GF-D8 (cell line): ENCODE data around the gene NXN.
"Not testable (repeated sequence)": the region's sequence is repeated elsewhere in the genome, so short reads cannot be mapped to it uniquely, and the experiment has no call there.

Experiments used
- DNase-seq: peaks from one replicate; lab custom pipeline; 2025; lab: John Stamatoyannopoulos, UW

The NXN gene

GRCh38 chr17:767076-767475, 212.5 kb downstream of the NXN start:
- no peak for DNase-seq

- no peak for DNase-seq
Observed at GRCh38 chr17:760371-760770, 219.2 kb downstream of the NXN start.

- DNase-seq: no peak
Observed at GRCh38 chr17:759964-760363, 219.6 kb downstream of the NXN start.

GRCh38 chr17:756010-756567, 223.5 kb downstream of the NXN start:
- not testable (repeated sequence) for DNase-seq

- DNase-seq: not testable (repeated sequence)
Observed at GRCh38 chr17:755319-755961, 224.1 kb downstream of the NXN start.

DNA sequence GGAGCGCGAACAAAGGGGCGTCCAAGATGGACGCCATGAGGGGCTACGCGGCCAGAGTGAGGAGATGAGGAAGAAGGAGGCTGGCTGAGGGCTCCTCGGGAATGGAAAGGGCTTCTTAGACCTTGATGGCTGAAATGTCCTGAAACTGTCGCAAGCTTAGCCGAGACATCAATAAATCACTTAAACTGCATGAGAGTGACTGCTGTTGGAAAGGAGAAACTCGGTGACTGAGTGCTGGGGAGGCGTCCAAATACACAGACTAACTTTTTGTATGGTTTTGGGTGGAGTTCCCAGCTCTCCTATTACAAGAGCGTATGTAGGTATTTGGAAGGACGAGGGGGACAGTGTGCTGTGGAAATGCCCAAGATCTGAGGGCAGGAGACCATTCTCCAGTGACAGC, 226.2 kb downstream of the NXN start:
- no peak for DNase-seq

DNA sequence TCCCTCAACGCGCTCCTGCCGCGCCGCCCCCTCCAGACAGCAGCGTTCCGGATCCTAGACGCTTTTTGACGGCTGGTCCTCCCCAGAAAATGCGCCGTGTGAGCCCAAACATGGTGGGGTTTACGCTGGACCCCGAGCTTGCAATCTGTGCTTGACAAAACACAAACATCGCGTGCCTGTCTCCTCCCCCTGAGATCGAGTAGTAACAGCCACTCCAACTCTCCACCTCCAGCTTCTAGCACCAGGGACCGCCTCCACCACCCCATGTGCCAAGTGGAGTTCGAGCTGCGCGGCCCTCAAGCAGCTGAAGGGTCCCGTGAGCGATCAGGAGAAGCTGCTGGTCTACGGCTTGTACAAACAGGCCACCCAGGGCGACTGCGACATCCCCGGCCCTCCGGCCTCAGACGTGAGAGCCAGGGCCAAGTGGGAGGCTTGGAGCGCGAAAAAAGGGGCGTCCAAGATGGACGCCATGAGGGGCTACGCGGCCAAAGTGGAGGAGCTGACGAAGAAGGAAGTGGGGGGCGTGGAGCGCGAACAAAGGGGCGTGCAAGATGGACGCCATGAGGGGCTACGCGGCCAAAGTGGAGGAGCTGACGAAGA, 226.9 kb downstream of the NXN start:
- DNase-seq: no peak

GRCh38 chr17:752002-752619, 227.5 kb downstream of the NXN start, which contains the start of gene GEMIN4:
Gene GEMIN4 (minus strand): TSS chr17:752264. CDS start chr17:752142, 122 bp downstream.
- peak; percentile 16 for DNase-seq

DNA sequence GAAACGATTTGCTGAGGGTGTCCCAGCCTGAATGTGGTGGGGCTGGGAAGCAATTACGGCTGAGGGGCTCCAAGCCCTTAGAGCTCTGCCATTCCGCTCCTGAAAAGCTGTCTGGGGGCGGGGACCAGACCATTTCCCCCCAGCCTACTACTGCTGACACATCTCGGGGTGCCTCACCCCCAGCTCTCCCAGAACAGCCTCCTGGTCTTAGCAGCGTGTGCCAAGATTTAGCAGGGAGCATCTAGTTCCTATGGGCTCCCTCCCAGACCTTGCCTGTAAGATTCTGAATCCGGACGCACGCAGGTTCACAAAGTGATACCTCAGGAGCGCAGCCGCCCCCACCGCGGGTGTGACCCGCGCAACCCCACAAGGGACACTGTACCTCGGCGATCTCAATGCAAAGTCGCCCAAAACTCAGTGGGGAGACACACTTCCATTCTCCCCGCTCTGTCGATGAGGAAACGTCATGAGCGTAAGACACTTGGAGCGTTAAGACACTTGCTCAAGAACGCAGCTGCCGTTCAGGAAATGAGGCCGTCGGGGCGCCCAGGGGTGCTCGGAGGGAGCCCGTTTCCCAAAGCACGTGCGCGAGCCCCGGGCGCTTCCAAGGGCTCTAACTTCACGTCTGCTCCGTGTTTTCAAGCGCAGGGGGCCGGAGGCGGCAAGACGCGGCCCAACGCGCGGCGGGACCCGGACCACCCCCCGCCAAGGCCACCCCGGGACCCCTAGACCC, 228.1 kb downstream of the NXN start:
- peak; percentile 40 for DNase-seq

GRCh38 chr17:750431-751037, 229.0 kb downstream of the NXN start:
- no peak for DNase-seq

DNA sequence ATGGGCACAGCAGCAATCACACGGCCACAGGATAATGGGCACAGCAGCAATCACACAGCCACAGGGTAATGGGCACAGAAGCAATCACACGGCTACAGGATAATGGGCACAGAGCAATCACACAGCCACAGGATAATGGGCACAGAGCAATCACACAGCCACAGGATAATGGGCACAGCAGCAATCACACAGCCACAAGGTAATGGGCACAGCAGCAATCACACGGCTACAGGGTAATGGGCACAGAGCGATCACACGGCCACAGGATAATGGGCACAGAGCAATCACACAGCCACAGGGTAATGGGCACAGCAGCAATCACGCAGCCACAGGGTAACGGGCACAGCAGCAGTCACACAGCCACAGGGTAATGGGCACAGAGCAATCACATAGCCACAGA, 230.2 kb downstream of the NXN start:
- not testable (repeated sequence) for DNase-seq
